DMS153 treated with DMSO at 0.1 percent for 48 hours (cell line): ENCODE results near the gene SCN1B.
"Not testable (repeated sequence)": the region's sequence is repeated elsewhere in the genome, so short reads cannot be mapped to it uniquely, and the experiment has no call there.

Experiments used
- DNase-seq: peaks from one replicate; lab custom pipeline; 2025; ENCODE audit not compliant: unreplicated experiment; lab: John Stamatoyannopoulos, UW

The SCN1B gene

GRCh38 chr19:35000647-35001501 lies 29.4 kb upstream of the SCN1B start:
- peak; percentile 27 for DNase-seq

DNA sequence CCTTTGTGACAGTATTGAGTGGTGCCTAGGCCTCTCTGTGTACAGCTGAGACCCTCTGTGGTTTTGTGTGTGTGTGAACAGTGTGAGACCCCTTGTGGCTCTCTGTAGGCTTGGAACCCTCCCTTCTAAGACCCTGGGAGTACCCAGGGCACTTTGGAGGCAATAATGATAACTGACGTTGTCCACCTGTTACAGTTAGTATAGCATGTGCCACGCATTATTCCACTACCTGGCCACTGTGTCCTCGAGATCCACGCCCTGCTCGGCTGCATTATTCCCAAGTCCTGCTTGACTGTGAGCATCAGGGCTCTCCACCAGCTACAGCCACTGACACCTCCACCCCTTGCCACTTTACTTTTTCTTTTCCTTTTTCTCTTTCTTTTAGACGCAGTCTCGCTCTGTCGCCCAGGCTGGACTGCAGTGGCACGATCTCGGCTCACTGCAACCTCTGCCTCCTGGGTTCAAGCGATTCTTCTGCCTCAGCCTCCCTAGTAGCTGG lies 28.2 kb upstream of the SCN1B start:
- DNase-seq, result no peak

GRCh38 chr19:35004517-35005255 lies 25.6 kb upstream of the SCN1B start:
- DNase-seq, result no peak

- no peak for DNase-seq
These were observed 24.9 kb upstream of the SCN1B start for GRCh38 chr19:35005256-35005977.

DNA sequence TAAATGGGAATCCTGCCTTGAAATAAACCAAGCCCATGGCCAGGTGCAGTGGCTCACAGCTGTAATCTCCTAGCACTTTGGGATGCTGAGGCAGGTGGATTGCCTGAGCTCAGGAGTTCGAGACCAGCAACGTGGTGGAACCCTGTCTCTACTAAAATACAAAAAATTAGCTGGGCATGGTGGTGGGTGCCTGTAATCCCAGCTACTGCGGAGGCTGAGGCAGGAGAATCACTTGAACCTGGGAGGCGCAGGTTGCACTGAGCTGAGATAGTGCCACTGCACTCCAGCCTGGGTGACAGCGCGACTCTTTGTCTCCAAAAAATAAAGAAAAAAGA lies 24.3 kb upstream of the SCN1B start:
- DNase-seq, result not testable (repeated sequence)

DNA sequence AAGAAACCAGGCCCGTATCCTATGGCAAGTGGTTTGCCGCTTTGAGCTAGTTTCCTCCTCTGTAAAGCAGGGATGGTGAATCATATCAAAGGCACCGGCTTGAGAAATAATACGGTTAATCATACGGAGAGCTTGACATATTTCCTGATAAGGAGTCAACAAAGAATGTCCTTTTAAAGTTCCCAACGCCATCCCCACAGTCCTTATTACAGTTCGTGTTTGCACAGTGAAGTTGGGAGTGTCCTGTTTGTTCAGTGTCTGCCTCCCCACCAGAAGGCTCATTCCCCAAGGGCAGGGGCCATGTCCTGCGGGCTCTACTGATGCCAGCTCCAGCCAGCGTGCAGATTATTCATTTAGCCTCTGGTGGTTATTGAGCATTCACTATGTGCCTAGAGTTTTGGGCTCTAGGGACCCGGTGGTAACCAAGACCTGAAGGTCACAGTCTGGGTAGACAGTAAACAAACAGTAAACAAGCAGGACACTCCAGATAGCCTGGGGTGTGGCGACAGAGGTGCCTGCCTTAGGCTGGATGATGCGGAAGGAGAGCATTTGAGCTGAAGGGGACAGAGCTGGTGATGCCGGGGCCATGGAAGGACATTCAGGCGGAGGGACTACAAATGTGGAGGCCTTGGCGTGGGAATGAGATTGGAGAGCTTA lies 23.8 kb upstream of the SCN1B start:
- peak; percentile 25 for DNase-seq

DNA sequence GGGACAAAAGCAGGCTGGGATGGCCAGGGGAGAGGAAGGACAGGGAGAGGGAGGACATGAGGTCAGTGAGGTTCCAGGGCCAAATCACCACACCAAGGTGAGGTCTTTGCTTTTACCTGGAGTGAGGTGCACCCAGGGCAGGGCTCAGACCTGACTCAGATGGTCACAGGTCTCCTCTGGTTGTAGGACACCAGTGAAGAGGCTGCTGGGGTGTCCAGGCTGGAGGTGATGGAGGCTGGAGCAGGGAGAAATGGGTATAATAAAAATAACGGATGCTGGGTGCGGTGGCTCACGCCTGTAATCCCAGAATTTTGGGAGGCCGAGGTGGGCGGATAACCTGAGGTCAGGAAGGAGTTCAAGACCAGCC lies 23.3 kb upstream of the SCN1B start:
- DNase-seq, result no peak

DNA sequence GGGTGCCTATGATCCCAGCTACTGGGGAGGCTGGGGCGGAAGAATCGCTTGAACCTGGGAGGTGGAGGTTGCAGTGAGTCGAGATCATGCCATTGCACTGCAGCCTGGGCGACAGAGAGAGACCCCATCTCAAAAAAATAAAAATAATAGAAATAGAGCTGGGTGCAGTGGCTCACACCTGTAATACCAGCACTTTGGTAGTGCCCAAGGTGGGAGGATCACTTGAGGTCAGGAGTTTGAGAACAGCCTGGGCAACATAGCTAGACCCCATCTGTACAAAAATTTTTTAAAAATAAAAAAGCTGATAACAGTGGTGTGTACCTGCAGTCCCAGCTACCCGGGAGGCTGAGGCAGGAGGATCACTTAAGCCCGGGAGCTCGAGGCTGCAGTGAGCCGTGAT lies 22.8 kb upstream of the SCN1B start:
- DNase-seq, result not testable (repeated sequence)

DNA sequence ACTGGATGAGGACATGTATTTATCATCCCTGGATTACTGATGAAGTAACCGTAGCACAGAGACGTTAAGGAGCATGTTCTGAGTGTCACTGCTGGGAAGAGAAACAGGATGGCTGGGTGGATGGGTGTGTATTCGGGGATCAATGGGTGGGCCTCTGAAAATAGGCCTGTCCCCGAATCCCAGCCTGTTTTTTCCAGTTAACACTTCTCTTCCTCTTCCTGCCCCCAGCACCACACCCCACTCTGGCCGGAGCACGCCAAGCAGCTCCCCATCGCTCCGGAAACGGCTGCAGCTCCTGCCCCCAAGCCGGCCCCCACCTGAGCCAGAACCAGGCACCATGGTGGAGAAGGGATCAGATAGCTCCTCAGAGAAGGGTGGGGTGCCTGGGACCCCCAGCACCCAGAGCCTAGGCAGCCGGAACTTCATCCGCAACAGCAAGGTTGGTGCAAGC lies 21.4 kb upstream of the SCN1B start:
- DNase-seq, result no peak

GRCh38 chr19:35009424-35010415 lies 20.6 kb upstream of the SCN1B start:
- no peak for DNase-seq

- DNase-seq, result no peak
These were observed 19.1 kb upstream of the SCN1B start for GRCh38 chr19:35011091-35011689.

DNA sequence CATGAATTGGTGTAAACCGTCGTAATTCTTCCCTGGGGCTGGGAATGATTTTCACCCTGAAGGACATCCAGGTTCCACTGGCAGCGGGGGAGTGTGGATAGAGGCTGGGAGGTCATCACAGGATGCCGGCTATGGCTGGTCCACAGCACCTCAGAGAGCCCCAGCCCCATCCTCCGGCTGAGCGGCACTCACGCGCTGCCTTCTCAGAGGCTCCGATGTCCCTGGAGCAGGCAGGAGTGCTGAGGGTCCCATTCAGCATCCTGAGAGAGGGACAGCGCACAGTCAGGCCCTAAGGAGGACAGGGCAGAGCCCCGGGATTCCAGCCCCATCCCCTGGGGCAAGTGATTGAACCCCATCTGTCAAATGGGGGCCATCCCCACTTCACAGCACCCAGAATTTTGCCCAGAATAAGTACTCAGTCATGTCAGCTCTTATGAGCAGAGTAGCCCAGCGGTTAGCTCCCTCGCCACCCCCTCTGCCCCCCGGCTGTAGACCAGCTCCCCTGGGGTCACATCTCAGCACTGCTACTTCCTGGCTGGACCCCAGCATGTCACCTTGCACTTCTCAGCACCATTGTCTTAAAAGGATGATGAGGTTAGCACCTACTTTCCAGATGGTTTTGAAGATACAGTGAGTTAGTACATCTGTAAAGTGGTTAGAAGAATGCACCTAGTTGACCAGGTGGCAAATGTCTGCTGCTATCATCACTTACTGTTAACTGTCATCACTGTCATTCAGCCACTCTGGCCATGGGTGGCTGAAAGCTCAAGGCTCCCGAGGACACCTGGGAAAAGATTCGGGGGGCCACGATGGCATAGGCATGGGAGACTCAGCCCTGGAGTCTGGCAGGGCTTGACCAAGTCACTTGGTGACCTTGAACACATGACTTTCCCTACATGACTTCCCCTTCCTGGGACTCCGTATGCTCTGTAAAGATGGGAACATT lies 18.3 kb upstream of the SCN1B start:
- DNase-seq, result no peak

GRCh38 chr19:35013041-35013819 lies 17.0 kb upstream of the SCN1B start:
- DNase-seq, result no peak

- no peak for DNase-seq
These were observed 16.2 kb upstream of the SCN1B start for GRCh38 chr19:35013820-35014754.

DNA sequence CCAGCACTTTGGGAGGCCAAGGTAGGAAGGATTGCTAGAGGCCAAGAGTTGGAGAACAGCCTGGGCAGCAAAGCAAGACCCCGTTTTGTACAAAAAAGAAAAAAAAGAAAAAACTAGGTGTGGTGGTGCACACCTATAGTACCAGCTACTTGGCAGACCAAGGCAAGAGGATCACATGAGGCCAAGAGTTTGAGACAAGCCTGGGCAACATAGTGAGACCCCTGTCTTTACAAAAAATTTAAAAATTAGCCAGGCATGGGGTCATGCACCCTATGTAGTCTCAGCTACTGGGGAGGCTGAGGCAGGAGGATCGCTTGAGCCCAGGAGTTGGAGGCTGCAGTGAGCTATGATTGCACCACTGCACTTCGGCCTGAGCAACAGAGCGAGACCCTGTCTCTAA lies 15.5 kb upstream of the SCN1B start:
- DNase-seq, result not testable (repeated sequence)

- no peak for DNase-seq
These were observed 14.9 kb upstream of the SCN1B start for GRCh38 chr19:35015270-35015953.
